Fibroblast of peridontal ligament (primary cell): ENCODE results near the gene UVSSA.

Source experiments
- DNase-seq: peaks from one replicate; pipeline ENCODE4 v3.0.0-alpha.2; 2010; ENCODE audit errors: extremely low read depth

Gene UVSSA

DNA sequence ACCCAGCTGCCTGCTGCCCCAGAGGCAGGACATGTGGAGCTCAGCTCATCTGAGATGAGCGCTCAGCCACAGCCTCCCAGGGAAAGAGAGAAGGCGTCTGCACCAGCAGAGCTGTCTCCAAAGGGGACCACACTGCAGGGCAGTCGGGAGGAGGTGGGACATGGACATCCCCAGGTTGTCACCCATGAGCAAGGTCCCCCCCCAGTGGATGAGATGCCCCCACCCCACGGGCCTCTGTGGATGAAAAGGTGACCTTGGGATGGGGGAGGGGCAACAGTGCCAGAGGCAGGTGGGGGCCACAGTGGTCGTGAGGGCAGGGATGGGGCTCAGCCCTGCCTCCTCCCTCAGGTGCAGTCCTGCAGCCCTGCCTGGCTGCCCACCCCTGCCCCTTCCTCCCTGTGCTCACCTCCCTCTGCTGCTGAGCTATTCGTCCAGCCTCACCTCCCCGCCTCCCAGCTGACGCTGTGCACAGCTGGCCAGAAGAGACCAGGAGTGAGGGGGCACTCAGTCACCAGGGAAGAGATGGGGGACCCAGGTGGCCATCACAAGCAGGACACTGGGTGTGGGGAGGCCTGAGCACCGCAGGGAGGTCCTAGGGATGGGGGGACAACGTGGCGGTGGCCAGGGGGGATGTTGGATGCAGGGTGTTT is 49.9 kb downstream of the UVSSA start:
- no peak for DNase-seq

- no peak for DNase-seq
Observed at GRCh38 chr4:1398681-1399507, 51.9 kb downstream of the UVSSA start.

DNA sequence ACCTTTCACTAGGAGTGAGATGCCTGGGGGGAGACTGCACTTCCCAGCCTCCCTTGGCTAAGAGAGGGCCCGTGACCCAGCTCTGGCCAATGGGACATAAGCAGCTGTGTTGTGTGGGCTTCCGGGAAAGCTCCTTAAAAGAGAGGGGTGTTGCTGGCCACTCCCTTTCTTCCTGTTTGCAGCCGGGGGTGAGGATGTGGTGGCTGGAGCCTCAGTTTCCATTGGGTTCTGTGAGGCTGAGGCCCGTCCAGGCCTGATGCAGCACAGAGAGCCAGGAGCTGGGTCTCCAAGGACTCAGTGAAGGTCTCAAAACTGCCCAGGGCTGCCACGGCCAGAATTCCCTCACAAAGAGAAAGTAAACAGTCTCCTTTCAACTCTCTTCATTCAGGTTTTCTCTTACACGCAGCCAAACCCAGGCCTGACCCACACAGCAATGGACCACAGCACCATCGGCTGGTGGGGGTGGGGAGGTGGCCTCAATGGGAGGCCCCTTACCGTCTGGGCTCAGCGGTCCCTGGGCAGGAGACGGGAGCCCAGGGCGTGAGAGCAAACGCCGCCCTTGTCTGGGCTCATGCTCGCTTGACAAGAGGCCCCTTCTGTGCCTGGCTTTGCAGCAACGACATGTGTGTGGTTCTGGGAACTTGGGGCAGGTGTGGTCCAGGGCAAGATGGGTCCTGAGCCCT is 52.6 kb downstream of the UVSSA start:
- no peak for DNase-seq

DNA sequence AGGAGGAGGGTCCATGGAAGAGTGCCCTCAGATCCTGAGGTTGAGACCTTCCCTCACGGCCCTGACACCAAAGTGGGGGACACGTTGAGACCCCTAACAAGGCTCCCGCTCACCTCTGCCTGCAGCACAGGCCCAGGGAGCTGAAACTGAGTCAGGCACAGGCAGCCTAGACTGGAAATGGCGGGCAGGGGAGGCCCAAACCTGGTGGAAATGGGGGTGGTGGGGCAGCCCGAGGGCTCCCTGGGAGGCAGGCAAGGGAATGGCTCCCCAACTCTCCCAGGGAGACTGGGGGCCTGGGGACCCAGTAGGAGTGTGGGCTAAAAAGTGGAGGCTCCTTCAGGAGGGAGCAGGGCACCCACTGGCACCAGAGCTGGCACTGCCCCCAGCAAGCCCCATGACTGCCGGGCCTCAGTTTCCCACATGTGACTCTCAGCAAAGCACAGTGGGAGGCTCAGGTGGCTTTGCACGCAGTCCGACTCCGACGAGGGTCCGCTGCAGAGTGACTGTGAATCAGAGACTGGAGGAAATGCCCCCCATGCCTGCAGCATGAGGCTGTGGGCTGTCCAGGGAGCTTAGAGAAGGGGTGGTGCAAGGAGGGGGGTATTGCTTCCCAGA is 53.3 kb downstream of the UVSSA start:
- no peak for DNase-seq

- no peak for DNase-seq
Observed at GRCh38 chr4:1400831-1401408, 53.9 kb downstream of the UVSSA start.

DNA sequence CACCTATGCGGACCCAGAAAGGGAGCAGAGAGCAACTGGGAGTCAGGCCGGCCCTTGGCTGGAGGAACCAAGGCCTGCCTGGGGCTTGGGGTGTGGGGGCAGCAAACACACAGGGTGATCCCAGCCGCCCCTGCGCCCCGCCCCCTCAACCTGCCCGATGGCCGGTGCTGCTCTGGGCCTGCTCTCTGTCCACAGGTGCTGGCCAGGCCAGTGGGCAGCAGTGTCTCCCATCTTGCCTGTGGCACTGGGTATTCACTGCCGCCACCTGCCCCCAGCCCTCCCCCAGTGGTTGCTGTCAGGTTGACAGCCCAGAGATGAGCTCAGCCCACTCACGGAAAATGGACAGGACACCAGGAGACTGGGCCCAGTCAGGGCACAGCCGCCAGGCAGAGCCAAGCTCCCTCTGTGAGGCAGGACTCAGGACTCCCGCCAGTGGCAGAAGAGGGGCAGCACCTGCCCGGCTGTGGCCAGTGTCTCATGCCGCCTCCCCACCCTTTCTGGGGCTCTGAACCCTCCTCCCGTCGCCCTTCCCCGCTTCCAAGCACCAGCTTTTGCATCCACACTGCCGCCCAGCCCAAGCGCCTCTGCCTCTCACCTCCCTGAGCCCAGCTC is 54.5 kb downstream of the UVSSA start:
- no peak for DNase-seq

DNA sequence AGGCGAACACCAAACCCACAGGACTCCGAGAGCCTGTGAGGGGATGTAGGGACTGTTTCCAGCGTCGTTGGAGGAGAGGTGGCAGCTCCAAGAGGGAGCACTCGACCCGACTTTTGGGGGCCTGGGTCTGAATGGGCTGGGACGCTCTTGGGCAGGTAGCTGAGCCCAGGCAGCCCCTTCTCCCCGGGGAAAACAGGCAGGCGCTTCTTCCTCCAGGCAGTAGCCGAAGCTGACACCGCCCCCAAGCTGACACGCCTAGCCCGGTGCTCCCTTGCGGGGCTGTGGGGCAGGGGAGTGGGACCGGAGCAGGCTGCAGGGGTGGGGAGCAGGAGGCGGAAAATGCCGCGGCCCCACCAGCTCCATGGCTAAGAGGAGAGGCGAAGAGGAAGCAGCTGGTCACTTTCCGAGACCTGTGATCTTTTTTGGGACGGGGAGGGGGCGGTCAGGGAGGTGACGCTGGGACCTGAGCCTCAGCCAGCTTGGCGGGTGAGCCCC is 55.1 kb downstream of the UVSSA start:
- DNase-seq, result no peak

GRCh38 chr4:1402516-1403091 is 55.6 kb downstream of the UVSSA start:
- DNase-seq, result no peak

GRCh38 chr4:1403177-1403583 is 56.2 kb downstream of the UVSSA start:
- DNase-seq, result no peak

DNA sequence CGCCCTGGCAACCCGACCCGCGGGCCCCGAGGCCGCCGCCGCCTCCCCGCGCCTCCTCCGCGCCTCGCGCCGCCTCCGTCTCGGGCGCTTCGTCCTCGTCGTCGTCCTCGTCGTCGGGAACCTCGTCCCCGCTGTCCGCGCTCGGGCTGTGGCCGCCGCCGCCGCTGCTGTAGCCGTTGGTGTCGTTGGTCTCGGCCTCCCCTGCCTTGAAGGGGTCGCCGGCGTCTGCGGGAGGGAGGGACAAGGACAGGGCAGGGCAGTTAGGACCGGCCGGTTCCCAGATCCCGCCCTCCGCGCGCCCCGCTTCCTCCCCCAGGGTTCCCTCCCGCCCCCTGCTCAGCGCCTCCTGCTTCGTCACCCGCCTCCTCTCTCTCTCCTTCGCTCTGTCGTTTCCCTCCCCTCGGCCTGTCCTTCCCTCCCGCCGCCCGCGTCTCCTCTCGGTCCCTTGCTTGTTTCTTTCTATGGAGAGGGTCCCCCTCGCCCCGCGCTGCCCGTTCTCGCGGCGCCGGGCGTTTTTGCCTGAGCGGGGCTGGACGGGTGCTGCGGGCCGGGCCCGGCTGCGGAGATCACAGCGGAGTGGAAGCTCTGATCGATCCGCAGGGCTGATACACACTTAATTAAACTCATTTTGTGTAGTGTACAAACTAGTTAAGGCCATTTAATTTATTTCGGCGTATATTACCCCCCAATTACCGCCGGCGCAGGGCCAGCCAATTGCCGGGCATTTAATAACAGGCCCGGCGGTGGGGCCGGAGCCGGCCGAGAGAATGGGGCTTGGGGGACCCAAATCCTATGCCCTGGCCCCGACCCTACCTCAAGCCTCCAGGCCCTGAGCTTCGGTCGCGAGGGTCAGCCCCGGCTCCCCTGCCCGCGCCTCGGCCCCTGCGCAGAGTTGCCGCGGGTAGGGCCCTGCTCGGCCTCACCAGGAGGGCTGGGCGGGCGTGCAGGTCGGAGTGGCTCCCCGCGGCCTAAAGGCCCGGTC is 56.9 kb downstream of the UVSSA start:
- no peak for DNase-seq

GRCh38 chr4:1404573-1405253 is 57.7 kb downstream of the UVSSA start:
- no peak for DNase-seq

GRCh38 chr4:1405254-1405635 is 58.2 kb downstream of the UVSSA start:
- DNase-seq, result no peak

GRCh38 chr4:1405636-1406393 is 58.8 kb downstream of the UVSSA start:
- DNase-seq, result no peak

- DNase-seq, result no peak
Observed at GRCh38 chr4:1406394-1406980, 59.5 kb downstream of the UVSSA start, which contains the start of gene NKX1-1. Gene NKX1-1 (minus strand): TSS chr4:1406442. CDS start chr4:1406442, 0 bp downstream.

GRCh38 chr4:1406981-1407656 is 60.1 kb downstream of the UVSSA start:
- DNase-seq, result no peak

DNA sequence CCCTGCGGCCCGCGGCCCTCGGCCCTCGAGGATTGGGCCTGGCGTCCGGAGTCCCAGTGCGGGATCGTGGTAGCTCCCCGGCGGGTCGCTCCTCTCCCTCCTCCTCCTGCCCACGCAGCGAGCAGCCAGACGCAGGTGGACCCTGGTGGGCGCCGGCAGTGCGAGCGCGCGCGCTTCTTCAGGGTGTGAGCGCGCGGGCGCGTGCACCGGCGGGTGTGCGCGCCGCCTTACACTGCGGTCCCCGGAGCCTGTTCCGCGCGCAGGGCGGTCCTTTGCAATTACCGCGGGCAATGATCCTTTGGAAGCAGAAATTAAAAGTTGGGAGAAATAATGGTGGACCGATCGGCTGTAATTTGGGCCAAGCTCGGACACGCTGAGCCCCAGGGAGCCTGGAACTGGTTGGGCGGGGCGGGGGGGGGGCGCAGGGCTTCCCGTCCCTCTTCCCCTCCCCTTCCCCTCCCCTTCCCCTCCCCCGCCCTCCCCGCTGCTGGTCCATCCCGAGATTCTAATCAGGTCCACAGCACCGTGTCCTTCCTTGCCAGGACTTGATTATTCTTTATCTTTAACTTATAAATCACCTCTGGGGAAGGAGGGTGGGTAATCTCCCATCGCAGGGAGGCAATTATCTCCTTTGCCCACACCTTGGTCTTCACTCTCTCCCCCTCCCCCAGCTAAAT is 60.8 kb downstream of the UVSSA start:
- no peak for DNase-seq

GRCh38 chr4:1408418-1408817 is 61.4 kb downstream of the UVSSA start:
- no peak for DNase-seq
